ENCODE results near the gene TAF9.

Gene TAF9

DNA sequence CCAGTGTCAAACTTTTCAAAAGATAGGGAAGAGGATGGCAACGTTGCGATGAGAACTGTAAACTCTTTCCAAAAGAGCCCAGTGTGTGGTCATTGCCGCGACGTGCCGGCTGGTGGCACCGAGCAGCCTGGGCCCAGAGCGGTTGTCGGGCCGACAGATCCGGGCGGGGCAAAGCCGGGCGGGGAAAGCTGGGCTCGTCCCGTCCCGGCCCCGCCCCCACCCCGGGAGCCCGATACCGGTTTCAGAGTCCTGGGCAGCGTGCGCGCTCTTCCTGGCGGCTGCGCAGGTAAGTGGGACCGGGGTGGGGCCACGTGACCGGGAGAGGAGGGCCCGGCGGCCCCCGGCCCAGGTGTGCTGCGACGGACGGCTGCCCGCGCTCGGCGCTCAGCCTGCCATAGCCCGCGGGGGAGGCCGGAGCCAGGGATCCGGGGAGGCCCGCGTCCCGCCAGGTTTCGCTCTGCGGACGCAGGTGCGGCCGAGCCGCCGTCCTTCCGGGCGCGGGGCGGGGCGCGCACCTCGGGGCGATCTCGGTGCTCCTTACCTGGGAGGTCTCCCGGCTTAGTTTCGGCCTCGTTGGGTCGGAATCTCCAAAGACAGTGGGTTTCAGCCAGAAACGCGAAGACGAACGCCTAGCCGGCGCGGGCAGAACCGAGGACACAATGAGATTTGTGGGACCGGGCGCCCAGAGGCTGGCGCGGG lies 45.7 kb upstream of the TAF9 start, which contains the start of gene MARVELD2 (continued):
- peak; percentile 93 for TF ChIP-seq PATZ1 (tag by site-specific recombination; IDR thresholded peaks at IDR 0.05)
- TF ChIP-seq ZFP3 (tag by site-specific recombination; IDR thresholded peaks at IDR 0.05; ENCODE audit: low read depth): no peak
- TF ChIP-seq ZNF777 (tag by site-specific recombination; IDR thresholded peaks at IDR 0.05; ENCODE audit: borderline replicate concordance): no peak
- TF ChIP-seq ZNF18 (tag by site-specific recombination; IDR thresholded peaks at IDR 0.05): no peak
- no peak for TF ChIP-seq REPIN1 (tag by site-specific recombination; IDR thresholded peaks at IDR 0.05; ENCODE audit: low read depth)
- TF ChIP-seq, protein P1, sequence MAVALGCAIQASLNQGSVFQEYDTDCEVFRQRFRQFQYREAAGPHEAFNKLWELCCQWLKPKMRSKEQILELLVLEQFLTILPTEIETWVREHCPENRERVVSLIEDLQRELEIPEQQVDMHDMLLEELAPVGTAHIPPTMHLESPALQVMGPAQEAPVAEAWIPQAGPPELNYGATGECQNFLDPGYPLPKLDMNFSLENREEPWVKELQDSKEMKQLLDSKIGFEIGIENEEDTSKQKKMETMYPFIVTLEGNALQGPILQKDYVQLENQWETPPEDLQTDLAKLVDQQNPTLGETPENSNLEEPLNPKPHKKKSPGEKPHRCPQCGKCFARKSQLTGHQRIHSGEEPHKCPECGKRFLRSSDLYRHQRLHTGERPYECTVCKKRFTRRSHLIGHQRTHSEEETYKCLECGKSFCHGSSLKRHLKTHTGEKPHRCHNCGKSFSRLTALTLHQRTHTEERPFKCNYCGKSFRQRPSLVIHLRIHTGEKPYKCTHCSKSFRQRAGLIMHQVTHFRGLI (tag by site-specific recombination; IDR thresholded peaks at IDR 0.05): peak; percentile 71
- no peak for TF ChIP-seq ZSCAN23 (tag by site-specific recombination; IDR thresholded peaks at IDR 0.05)
- TF ChIP-seq ZNF341 (tag by site-specific recombination; IDR thresholded peaks at IDR 0.05; ENCODE audit: low read depth): no peak; the same call in 1 of the 2 replicates
- no peak for TF ChIP-seq FEZF1 (tag by site-specific recombination; IDR thresholded peaks at IDR 0.05)
- peak; percentile 95 for TF ChIP-seq ZBTB17 (tag by site-specific recombination; IDR thresholded peaks at IDR 0.05)
- TF ChIP-seq HIC1 (tag by site-specific recombination; IDR thresholded peaks at IDR 0.05): peak; percentile 63; the same call in 1 of the 2 replicates
- TF ChIP-seq SALL2 (tag by site-specific recombination; IDR thresholded peaks at IDR 0.05; ENCODE audit: borderline replicate concordance): no peak
- TF ChIP-seq ZNF549 (tag by site-specific recombination; IDR thresholded peaks at IDR 0.05): peak; percentile 72
- TF ChIP-seq ZNF37A (tag by site-specific recombination; IDR thresholded peaks at IDR 0.05): no peak
- TF ChIP-seq ZNF830 (tag by site-specific recombination; IDR thresholded peaks at IDR 0.05; ENCODE audit: low read depth): no peak
- TF ChIP-seq ZEB2 (tag by site-specific recombination; IDR thresholded peaks at IDR 0.05): peak; percentile 92
- TF ChIP-seq, protein P2, sequence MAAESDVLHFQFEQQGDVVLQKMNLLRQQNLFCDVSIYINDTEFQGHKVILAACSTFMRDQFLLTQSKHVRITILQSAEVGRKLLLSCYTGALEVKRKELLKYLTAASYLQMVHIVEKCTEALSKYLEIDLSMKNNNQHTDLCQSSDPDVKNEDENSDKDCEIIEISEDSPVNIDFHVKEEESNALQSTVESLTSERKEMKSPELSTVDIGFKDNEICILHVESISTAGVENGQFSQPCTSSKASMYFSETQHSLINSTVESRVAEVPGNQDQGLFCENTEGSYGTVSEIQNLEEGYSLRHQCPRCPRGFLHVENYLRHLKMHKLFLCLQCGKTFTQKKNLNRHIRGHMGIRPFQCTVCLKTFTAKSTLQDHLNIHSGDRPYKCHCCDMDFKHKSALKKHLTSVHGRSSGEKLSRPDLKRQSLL (tag by site-specific recombination; IDR thresholded peaks at IDR 0.05): no peak
- no peak for TF ChIP-seq ZNF366 (tag by site-specific recombination; conservative IDR thresholded peaks at IDR 0.05)
- TF ChIP-seq ZNF561 (tag by site-specific recombination; IDR thresholded peaks at IDR 0.05; ENCODE audit: borderline replicate concordance): no peak; the same call in 1 of the 2 replicates
- TF ChIP-seq ZNF514 (tag by site-specific recombination; IDR thresholded peaks at IDR 0.05): no peak
- no peak for TF ChIP-seq ZNF112 (tag by site-specific recombination; IDR thresholded peaks at IDR 0.05)
- no peak for TF ChIP-seq ZSCAN18 (tag by site-specific recombination; IDR thresholded peaks at IDR 0.05)
- TF ChIP-seq, protein P3, sequence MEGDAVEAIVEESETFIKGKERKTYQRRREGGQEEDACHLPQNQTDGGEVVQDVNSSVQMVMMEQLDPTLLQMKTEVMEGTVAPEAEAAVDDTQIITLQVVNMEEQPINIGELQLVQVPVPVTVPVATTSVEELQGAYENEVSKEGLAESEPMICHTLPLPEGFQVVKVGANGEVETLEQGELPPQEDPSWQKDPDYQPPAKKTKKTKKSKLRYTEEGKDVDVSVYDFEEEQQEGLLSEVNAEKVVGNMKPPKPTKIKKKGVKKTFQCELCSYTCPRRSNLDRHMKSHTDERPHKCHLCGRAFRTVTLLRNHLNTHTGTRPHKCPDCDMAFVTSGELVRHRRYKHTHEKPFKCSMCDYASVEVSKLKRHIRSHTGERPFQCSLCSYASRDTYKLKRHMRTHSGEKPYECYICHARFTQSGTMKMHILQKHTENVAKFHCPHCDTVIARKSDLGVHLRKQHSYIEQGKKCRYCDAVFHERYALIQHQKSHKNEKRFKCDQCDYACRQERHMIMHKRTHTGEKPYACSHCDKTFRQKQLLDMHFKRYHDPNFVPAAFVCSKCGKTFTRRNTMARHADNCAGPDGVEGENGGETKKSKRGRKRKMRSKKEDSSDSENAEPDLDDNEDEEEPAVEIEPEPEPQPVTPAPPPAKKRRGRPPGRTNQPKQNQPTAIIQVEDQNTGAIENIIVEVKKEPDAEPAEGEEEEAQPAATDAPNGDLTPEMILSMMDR (tag by site-specific recombination; IDR thresholded peaks at IDR 0.05): peak; percentile 72
- peak; percentile 54; the same call in 1 of the 2 replicates for TF ChIP-seq ZNF660 (tag by site-specific recombination; IDR thresholded peaks at IDR 0.05)
- TF ChIP-seq SCRT1 (tag by site-specific recombination; IDR thresholded peaks at IDR 0.05; ENCODE audit: borderline replicate concordance): no peak
- TF ChIP-seq ZNF623 (tag by site-specific recombination; IDR thresholded peaks at IDR 0.05): no peak
- TF ChIP-seq ZNF223 (tag by site-specific recombination; IDR thresholded peaks at IDR 0.05): no peak
- TF ChIP-seq GLI2 (tag by site-specific recombination; IDR thresholded peaks at IDR 0.05; ENCODE audit: borderline replicate concordance, low read depth): no peak

Data from HEK293 (cell line).